HG03432 (cell line): ENCODE results near the gene SH3TC2.
"Not testable (repeated sequence)": the region's sequence is repeated elsewhere in the genome, so short reads cannot be mapped to it uniquely, and the experiment has no call there.

Experiments used
- ATAC-seq: cut with Tn5 transposase; IDR thresholded peaks from one replicate; pipeline ENCODE4 v1.9.1; 2021; ENCODE audit warnings: mild to moderate bottlenecking, moderate library complexity; ENCODE audit not compliant: unreplicated experiment

The SH3TC2 gene

GRCh38 chr5:149063017-149063687 lies at the start of gene SH3TC2:
Gene SH3TC2, minus strand, starts transcription at chr5:149063062. Its CDS starts 40 bp downstream, at chr5:149063022.
- ATAC-seq = no peak

DNA sequence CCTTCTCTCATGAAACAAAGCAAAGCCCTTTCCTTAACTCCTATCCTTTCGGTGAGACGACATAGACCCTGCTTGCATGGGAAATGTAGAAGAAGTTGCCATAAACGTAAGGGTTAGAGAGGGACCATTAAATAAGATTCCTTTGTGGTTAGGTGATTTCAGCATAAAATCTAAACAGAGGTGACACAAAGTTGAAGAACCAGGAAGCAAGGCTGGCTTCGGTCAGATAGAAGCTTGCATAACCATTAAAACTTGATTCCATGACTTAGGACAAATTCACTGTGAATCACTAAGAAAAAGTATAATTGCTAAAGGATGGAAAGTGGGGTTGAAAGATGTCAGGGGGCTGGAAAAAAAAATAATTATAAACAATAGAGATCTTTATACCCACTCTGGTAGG lies 47.5 kb upstream of the SH3TC2 start:
- no peak for ATAC-seq

GRCh38 chr5:149108651-149109280 lies 45.9 kb upstream of the SH3TC2 start:
- no peak for ATAC-seq

GRCh38 chr5:149100331-149100730 lies 37.5 kb upstream of the SH3TC2 start:
- ATAC-seq = no peak

- ATAC-seq = no peak
Observed at GRCh38 chr5:149099920-149100319, 37.1 kb upstream of the SH3TC2 start.

DNA sequence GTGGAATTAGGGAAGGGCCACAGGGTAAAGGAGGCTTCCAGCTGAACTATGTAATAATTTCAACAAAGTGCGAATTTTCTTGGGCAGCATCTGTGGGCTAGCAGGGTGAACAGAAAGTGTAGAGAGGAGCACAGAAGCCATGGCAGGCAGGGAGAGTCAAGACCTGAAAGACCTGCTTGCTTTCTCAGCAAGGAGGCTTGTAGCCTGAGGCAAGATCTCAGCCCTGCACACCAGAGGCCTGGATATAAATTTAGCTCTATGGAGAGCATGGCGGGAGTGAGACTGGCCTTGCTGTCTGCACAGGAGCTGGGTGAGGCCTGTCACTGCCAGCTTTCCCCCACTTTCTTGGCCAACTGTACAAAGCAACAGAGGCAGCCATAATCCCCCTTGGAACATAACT lies 32.1 kb upstream of the SH3TC2 start:
- ATAC-seq = no peak

GRCh38 chr5:149093625-149094024 lies 30.8 kb upstream of the SH3TC2 start:
- no peak for ATAC-seq

DNA sequence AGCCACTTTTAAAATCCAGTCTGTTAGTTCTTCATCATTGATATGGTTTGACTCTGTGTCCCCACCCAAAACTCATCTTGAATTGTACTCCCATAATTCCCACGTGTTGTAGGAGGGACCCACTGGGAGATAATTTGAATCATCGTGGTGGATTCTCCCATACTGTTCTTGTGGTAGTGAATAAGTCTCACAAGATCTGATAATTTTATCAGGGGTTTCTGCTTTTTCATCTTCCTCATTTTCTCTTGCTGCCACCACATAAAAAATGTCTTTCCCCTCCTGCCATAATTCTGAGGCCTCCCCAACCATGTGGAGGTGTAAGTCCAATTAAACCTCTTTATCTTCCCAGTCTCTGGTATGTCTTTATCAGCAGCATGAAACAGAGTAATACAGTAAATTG lies 26.9 kb upstream of the SH3TC2 start:
- no peak for ATAC-seq

DNA sequence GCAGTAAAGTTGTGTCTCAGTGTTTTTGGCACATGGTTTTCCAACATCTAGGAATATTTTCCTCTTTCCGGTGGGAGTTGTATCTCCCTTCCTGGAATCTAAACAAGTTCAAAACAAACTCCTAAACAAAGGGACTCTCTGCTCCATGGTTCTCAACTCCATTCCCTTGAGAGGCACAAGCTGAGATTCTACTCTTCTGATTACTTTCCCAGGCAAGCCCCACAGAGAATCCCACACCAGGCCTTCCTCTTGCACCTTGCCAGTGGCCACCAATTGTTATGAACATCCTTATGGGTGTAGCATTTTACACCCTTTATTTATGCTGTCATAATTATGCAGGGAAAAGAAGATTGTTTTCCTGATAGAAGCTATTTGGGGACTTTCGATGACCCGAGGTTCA lies 25.8 kb upstream of the SH3TC2 start:
- ATAC-seq = no peak

DNA sequence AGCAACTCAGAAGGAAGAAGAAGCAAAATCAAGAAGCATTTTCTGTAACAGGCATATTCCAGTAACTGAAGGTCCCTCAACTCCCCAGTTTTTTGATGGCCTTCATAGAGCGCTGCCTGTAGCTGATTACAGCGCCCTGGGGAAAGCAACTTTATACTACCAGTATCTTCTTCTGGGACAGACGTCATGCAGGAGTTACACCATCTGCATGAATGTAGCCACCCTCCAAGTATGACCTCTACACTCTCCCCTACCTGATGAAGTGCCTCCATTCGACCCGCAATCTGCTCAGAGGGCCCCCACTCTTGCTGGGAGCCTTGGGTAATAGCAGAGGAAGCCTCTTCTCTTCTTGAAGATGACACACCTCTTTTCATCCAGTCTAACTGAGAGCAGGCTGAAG lies 21.0 kb upstream of the SH3TC2 start:
- ATAC-seq = no peak

DNA sequence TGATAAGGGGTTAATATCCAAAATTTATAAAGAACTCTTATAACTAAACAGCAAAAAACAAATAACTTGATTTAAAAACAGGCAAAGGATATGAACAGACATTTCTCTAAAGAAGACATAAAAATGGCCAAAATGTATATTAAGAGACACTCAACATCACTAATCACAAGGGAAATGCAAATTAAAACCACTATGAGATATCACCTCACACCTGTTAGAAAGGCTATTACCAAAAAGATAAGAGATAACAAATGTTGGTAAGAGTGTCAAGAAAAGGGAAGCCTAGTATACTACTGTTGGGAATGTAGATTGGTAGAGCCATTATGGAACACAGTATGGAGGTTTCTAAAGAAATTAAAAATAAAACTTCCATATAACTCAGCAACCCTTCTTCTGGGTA lies 19.4 kb upstream of the SH3TC2 start:
- ATAC-seq = no peak

DNA sequence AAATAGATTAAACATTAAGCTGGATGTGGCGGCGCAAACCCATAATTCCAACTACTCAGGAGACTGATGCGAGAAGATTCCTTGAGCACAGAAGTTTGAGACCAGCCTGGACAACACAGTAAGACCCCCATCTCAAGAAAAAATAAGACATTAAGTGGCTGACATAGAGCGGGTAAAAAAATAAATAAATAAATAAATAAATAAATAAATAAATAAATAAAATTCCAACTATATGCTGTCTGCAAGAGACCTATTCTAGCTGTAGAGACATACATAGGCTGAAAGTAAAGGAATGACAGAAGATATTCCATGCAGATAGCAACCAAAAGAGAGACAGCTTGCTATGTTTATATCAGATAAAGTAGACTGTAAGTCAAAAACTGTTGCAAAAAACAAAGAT lies 17.4 kb upstream of the SH3TC2 start:
- ATAC-seq = no peak

- no peak for ATAC-seq
Observed at GRCh38 chr5:149079883-149080282, 17.0 kb upstream of the SH3TC2 start.

- not testable (repeated sequence) for ATAC-seq
Observed at GRCh38 chr5:149074071-149074470, 11.2 kb upstream of the SH3TC2 start.

DNA sequence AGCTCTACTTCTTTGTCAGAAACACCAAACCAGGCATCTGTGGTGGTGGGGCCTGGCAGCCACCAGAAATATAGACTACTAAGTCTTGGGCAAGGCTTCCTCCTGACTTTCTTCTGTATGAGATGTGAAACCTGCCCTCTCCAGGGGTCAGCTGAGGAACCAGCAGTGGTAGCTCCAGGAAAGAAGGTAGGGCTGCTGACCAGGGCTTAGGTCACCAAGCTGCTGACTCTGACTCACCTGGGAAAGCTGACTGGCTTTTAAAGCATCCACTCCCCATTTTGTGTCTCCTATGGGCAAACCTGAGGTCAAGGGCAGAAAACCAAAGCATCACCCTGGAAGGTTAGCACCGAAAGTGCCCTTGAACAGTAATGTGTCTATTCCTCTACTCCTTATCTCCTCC lies 10.4 kb upstream of the SH3TC2 start:
- ATAC-seq = no peak

DNA sequence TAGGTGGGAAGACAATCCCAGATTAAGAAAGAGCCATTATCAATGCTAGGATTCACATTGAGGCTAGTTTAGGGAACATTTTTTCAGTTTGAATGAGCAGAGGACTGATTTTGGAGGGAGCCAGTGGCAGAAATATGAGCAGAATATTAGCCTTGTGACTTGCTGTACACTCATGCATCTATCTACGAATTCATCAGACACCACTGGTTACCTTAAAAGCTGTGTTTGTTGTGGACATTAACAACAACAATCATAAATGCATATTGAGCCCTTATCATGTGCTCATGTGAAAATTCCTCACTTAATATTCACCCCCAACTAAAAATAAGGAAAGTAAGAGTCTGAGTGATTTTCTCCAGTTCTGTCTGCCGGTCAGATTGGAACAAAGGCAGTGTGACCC lies 9.9 kb upstream of the SH3TC2 start:
- no peak for ATAC-seq

DNA sequence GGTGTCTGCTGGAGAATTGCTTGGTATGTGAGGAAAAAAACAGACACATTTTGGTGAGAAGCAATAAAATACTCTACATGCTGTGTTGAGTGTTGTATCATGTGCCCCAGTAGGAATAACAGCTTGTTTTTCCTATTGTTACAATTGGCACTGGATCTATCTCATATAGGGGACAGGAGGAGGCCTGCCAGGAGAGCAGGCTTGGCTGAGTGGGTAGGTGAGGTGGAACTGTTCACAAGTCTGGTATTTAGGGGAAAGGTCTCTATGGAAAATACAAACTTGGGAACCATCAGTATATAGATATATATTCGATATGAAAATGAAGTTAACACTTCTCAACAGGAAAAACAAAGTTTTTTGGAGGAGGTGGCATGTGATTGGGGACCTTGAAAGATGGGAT lies 9.5 kb upstream of the SH3TC2 start:
- no peak for ATAC-seq

DNA sequence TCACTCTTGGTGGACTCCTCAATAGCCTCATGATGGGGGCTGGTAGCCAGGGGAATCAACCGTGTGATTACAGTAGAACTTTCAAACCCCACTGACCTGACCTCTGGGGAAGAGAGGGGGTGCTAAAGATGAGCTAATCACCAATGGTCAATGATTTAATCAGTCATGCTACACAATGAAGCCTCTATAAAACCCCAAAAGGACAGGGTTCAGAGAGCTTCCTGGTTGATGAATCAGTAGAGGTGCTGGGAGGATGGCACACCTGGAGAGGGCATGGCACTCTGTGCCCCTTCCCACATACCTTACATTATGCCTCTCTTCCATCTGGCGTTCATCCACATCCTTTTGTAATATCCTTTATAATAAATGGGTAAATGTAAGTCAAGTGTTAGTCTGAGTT lies 8.9 kb upstream of the SH3TC2 start:
- ATAC-seq = no peak

DNA sequence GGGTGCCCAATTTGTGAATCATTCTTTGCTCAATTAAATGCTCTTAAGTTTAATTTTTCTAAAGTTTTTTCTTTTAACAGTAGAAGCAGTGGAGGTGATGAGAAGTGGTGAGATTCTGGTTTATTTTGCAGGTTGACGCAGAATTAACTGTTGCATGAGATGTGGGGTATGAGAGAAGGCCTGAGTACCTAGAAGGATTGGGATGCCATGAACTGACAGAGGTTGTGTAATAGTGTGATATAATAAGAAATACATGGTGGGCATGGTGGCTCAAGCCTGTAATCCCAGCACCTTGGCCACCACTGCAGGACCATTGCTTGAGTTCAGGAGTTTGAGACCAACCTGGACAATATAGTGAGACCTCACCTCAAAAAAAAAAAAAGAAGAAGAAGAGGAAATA lies 8.4 kb upstream of the SH3TC2 start:
- ATAC-seq = no peak

GRCh38 chr5:149069711-149070110 lies 6.8 kb upstream of the SH3TC2 start:
- no peak for ATAC-seq

DNA sequence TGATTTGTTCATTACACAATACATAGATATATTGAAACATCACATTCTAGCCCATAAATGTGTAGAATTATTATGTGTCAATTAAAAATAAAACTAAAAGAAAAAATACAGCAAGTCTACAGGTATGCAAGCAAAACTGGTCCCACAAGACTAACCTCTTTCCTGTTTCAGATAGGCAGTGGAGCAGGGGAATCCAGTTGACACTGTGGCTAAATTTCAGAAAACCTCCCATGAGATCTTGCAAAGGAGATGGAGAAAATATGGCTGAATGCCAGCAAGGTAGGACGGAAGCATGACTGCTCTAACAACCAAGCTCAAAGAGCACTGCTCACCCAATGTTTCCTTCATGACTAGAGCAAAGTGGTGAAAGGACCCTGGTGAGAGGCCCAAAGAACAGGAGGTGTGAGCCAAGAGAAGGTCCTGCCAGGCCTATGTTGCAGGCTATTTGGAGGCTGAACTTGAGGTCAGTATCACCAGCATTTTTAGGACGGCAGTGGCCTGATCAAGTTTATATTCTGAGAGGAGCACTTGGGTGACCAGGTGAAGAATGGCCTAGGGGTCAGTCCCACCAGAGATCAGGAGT lies 1.1 kb upstream of the SH3TC2 start:
- no peak for ATAC-seq

DNA sequence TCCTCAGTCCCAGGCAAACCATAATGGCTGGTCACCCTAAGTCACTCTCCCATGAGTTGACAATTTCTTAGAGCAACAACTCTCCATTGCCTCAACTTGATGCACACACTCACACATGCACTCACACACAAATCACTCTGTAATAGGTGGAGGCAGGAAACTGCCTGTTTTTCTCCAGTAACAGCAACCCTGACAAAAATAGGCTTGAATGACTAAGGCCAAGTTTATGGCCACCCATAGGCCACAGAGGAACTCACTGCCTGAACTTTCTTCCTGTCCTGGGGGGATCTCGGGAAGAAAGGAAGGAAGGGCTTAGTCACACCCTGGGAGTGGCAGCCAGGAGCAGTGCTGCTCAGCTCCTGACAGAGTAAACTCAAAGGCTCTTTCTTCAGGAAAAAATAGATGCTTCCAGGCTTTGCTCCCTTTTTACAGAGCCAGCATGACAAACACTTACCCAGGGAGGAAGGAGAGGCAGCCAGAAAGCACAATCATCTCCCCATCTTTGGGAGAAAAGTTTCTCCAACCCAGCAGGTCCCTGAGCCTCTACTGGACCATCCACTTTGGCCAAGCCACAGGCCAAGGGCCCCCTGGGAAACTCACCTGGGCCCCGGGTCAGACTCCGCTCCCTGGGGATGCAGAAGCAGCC lies 368 bp downstream of the SH3TC2 start:
- ATAC-seq = no peak
